HCT116 (cell line): ENCODE measurements around the gene VAV2. TPM values are rescaled to one million over a fixed set of nuclear protein-coding genes. Genes with fewer than 3 reads are reported as not detected.

Experiments
- ATAC-seq: fragments of 200-7000 bp; cut with Tn5 transposase; 2 replicates; pipeline ENCODE4 v1.9.1; 2020; ENCODE audit warnings: mild to moderate bottlenecking, moderate library complexity
- BruUV-seq: library from RNA; stranded (reverse); fragments of 400-500 nt; replicated peaks from 2 replicates; lab custom pipeline; 2021; lab: Mats Ljungman, UMichigan
- CTCF ChIA-PET: fragments of 300-600 bp; sonication (Branson Sonifier 250); formaldehyde crosslinking; loops from one replicate; lab custom pipeline; 2021; ENCODE audit warnings: antibody characterized with exemption; lab: Charles Lee
- POLR2A ChIA-PET: fragments of 300-600, 350-600 bp; sonication (Branson Sonifier 250); formaldehyde crosslinking; loops from one replicate; lab custom pipeline; 2021; ENCODE audit warnings: antibody characterized with exemption; lab: Charles Lee
- RAD21 ChIA-PET, 2 experiments: fragments of 300-600 bp; sonication (Branson Sonifier 250); formaldehyde crosslinking; loops; one replicate each; lab custom pipeline; 2023; ENCODE audit warnings: low total read pairs in 2 of 2; ENCODE audit not compliant: uncharacterized antibody in 2 of 2, unreplicated experiment in 2 of 2, low non-redundant PET in 1 of 2; lab: Charles Lee
- DNase-seq: peaks from one replicate; pipeline ENCODE4 v3.0.0-alpha.2; 2010; ENCODE audit warnings: low read depth, low spot score
- H2AFZ ChIP-seq: fragments of 200-600 bp; shearing (Covaris generic), sonication (generic); 2 replicates; pipeline ENCODE4 v1.6.1; 2017; ENCODE audit warnings: low read depth, mixed run types, mixed read lengths, antibody characterized with exemption, low read length; ENCODE audit not compliant: poor library complexity, severe bottlenecking
- H3K27ac ChIP-seq: 2 replicates; pipeline ENCODE4 v1.5.1; 2012; ENCODE audit warnings: low read depth, low read length
- H3K27me3 ChIP-seq: fragments of 200-600 bp; sonication (generic); 2 replicates; pipeline ENCODE4 v1.6.1; 2016; ENCODE audit warnings: mixed run types, low read length, mixed read lengths; ENCODE audit not compliant: insufficient read depth
- H3K36me3 ChIP-seq, 2 experiments: fragments of 200-500 bp in 1 of 2; fragments of 200-600 bp in 1 of 2; sonication (Bioruptor generic) in 1 of 2; sonication (generic) in 1 of 2; 2 replicates each; pipeline versions ENCODE4 v1.5.1 to v1.6.1; 2014 to 2016; ENCODE audit warnings: low read length in 2 of 2, inconsistent platforms in 1 of 2, mixed read lengths in 1 of 2, mixed run types in 1 of 2; ENCODE audit not compliant: insufficient read depth in 2 of 2, control insufficient read depth in 1 of 2
- H3K4me1 ChIP-seq, 2 experiments: fragments of 200-600 bp in 1 of 2; sonication (generic) in 1 of 2; 2 replicates each; pipeline versions ENCODE4 v1.5.1 to v1.6.1; 2012 to 2017; ENCODE audit warnings: low read length in 2 of 2, inconsistent platforms in 1 of 2, mild to moderate bottlenecking in 1 of 2, mixed read lengths in 1 of 2, mixed run types in 1 of 2, moderate library complexity in 1 of 2; ENCODE audit not compliant: insufficient read depth in 2 of 2, control insufficient read depth in 1 of 2
- H3K4me2 ChIP-seq: fragments of 200-600 bp; sonication (generic); 2 replicates; pipeline ENCODE4 v1.6.1; 2017; ENCODE audit warnings: mixed run types, low read length, mixed read lengths
- H3K4me3 ChIP-seq, 2 experiments: fragments of 200-600 bp in 1 of 2; sonication (generic) in 1 of 2; replicated peaks in 1 of 2; 2 replicates each; pipeline ENCODE4 v1.5.1; 2011 to 2016; ENCODE audit warnings: low read length in 2 of 2, control low read depth in 1 of 2, low read depth in 1 of 2, mild to moderate bottlenecking in 1 of 2, mixed read lengths in 1 of 2, mixed run types in 1 of 2
- H3K79me2 ChIP-seq: fragments of 200-600 bp; sonication (generic); 2 replicates; pipeline ENCODE4 v1.6.1; 2017; ENCODE audit warnings: mild to moderate bottlenecking, mixed run types, low read length, moderate library complexity, mixed read lengths; ENCODE audit not compliant: insufficient read depth
- H3K9ac ChIP-seq: fragments of 200-600 bp; sonication (generic); 2 replicates; pipeline ENCODE4 v1.6.1; 2016; ENCODE audit warnings: low read length, mixed read lengths
- H3K9me2 ChIP-seq: fragments of 200-600 bp; sonication (generic), shearing (Covaris generic); 2 replicates; pipeline ENCODE4 v1.6.1; 2017; ENCODE audit warnings: mixed run types, mild to moderate bottlenecking, moderate library complexity; ENCODE audit not compliant: insufficient read depth
- H3K9me3 ChIP-seq, 2 experiments: fragments of 200-500 bp in 1 of 2; fragments of 200-600 bp in 1 of 2; sonication (Bioruptor generic) in 1 of 2; sonication (generic) in 1 of 2; 2 replicates each; pipeline ENCODE4 v1.6.1; 2014 to 2017; ENCODE audit warnings: low read length in 2 of 2, mixed read lengths in 2 of 2, inconsistent platforms in 1 of 2, low read depth in 1 of 2, mild to moderate bottlenecking in 1 of 2, mixed run types in 1 of 2, moderate library complexity in 1 of 2; ENCODE audit not compliant: control insufficient read depth in 1 of 2, insufficient read depth in 1 of 2
- H4K20me1 ChIP-seq: fragments of 200-600 bp; sonication (generic), shearing (Covaris generic); 2 replicates; pipeline ENCODE4 v1.6.1; 2017; ENCODE audit warnings: mixed run types, mild to moderate bottlenecking, moderate library complexity; ENCODE audit not compliant: insufficient read depth
- CEBPB ChIP-seq: IDR thresholded peaks from 2 replicates; pipeline ENCODE4 v1.6.1; 2012; ENCODE audit warnings: low read depth
- EGR1 ChIP-seq: IDR thresholded peaks from 2 replicates; pipeline ENCODE4 v1.6.1; 2012; ENCODE audit warnings: low read depth
- ELF1 ChIP-seq: IDR thresholded peaks from 2 replicates; pipeline ENCODE4 v1.6.1; 2012; ENCODE audit warnings: low read depth, borderline replicate concordance
- EZH2 ChIP-seq: fragments of 200-600 bp; sonication (generic); IDR thresholded peaks from 2 replicates; pipeline ENCODE4 v1.6.1; 2017; ENCODE audit warnings: antibody characterized with exemption, mixed run types
- JUND ChIP-seq: IDR thresholded peaks from 2 replicates; pipeline ENCODE4 v1.6.1; 2012
- POLR2A ChIP-seq: IDR thresholded peaks from 2 replicates; pipeline ENCODE4 v1.7.0; 2011; ENCODE audit warnings: borderline replicate concordance; ENCODE audit not compliant: insufficient read depth, insufficient read length; ENCODE audit errors: extremely low read depth
- POLR2AphosphoS5 ChIP-seq: IDR thresholded peaks from 2 replicates; pipeline ENCODE4 v1.6.1; 2011; ENCODE audit warnings: mild to moderate bottlenecking, low read depth, low read length, moderate library complexity
- RAD21 ChIP-seq: IDR thresholded peaks from 2 replicates; pipeline ENCODE4 v1.6.1; 2012; ENCODE audit warnings: low read depth, mild to moderate bottlenecking
- SIN3A ChIP-seq: IDR thresholded peaks from 2 replicates; pipeline ENCODE4 v1.6.1; 2012; ENCODE audit warnings: low read depth
- SP1 ChIP-seq: IDR thresholded peaks from 2 replicates; pipeline ENCODE4 v1.6.1; 2012; ENCODE audit warnings: low read depth
- SRF ChIP-seq: IDR thresholded peaks from 2 replicates; pipeline ENCODE4 v1.6.1; 2012; ENCODE audit warnings: low read depth
- TCF7L2 ChIP-seq: IDR thresholded peaks from 2 replicates; pipeline ENCODE4 v1.7.0; 2011; ENCODE audit warnings: borderline replicate concordance, inconsistent platforms; ENCODE audit not compliant: insufficient read depth, insufficient read length; ENCODE audit errors: extremely low read depth
- YY1 ChIP-seq: IDR thresholded peaks from 2 replicates; pipeline ENCODE4 v1.6.1; 2011; ENCODE audit warnings: low read length, low read depth, moderate library complexity, mild to moderate bottlenecking; ENCODE audit not compliant: insufficient replicate concordance; ENCODE audit errors: extremely low read depth
- ZFX ChIP-seq: fragments of 450-650 bp; IDR thresholded peaks from 2 replicates; pipeline ENCODE4 v1.6.1; 2017
- ZNF274 ChIP-seq: fragments of 200-500 bp; sonication (Bioruptor generic); IDR thresholded peaks from 2 replicates; pipeline ENCODE4 v1.6.1; 2014; ENCODE audit warnings: mild to moderate bottlenecking, low read depth, low read length, inconsistent platforms
- intact Hi-C: fragments of 100-400 bp; cut with micrococcal nuclease; formaldehyde crosslinking; loops from 2 replicates; pipeline ENCODE4 v1.10.0; 2022
- total RNA-seq: library from RNA; stranded (reverse); gene quantifications from one replicate; pipeline ENCODE4 v1.2.1, GENCODE V29; 2021; ENCODE audit not compliant: unreplicated experiment
- TF ChIP-seq, protein P1 (sequence below): IDR thresholded peaks from 2 replicates; pipeline ENCODE4 v1.6.1; 2011; ENCODE audit warnings: mild to moderate bottlenecking, low read length, moderate library complexity; ENCODE audit not compliant: insufficient replicate concordance; ENCODE audit errors: extremely low read depth
- TF ChIP-seq, protein P2 (sequence below), 3 experiments: fragments of 200-600 bp in 1 of 3; sonication (generic) in 1 of 3; IDR thresholded peaks in 2 of 3; conservative IDR thresholded peaks in 1 of 3; 2 replicates each; pipeline ENCODE4 v1.5.1; 2012 to 2017; ENCODE audit warnings: low read depth in 2 of 3, low read length in 2 of 3, antibody characterized with exemption in 1 of 3, borderline replicate concordance in 1 of 3, control low read depth in 1 of 3, mild to moderate bottlenecking in 1 of 3, mixed read lengths in 1 of 3, mixed run types in 1 of 3, moderate library complexity in 1 of 3; ENCODE audit not compliant: insufficient read depth in 1 of 3
- TF ChIP-seq, protein P3 (sequence below): IDR thresholded peaks from 2 replicates; pipeline ENCODE4 v1.6.1; 2012; ENCODE audit warnings: low read depth
- TF ChIP-seq, protein P4 (sequence below): IDR thresholded peaks from 2 replicates; pipeline ENCODE4 v1.6.1; 2012

VAV2 gene
- total RNA-seq, 1 experiment from 2014 or later = 33.2 TPM

DNA sequence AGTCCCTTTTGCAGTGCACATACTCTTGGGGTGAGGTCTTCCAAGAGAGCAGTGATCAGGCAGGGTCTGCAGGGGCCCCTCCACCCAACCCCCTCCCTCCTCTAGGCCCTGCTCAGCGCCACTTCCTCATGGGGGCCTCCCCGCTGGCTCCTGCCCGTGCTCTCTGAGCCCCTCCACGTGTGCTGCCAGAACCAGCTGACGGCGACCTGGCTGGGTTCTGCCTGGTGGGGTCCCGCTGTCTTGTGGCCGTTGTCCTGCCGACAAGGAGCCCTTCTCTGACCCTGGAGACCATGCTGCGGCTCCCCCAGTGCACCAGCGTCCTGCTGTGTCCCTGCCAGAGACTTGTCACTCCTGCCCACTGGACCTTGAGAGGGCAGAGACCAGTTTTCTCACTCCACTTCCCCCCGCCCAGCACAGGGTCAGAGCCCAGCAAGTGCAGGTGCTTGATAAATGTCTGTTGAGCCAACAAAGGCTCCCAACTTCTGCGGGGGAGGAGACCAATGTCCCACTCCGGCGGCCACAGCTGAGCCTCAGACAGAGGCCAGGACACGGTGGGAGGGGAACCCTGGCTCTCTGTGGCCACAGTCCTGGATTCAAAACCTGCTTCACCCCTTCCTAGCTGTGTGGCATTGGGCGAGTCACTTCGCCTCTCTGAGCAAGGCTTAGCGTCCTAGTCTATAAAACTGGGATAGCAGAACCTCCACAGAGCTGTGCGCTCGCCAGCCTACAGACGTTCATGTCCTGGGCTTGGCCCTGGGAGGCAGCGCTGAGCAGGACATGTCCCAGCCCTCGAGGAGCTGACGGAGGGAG lies 278.8 kb downstream of the VAV2 start:
- CTCF ChIA-PET = no interaction called here
- Histone ChIP-seq H3K9me3 (no peaks in the 10 kb centered on the region), H2AFZ (no peak overlapping the region), H3K4me1 (no peaks in the 10 kb centered on the region), H3K9me2 (no peaks in the 10 kb centered on the region), H4K20me1 (no peaks in the 10 kb centered on the region), H3K36me3 (no peaks in the 10 kb centered on the region), H3K27me3 (no peaks in the 10 kb centered on the region), H3K4me3 (no peak overlapping the region), H3K79me2 (no peaks in the 10 kb centered on the region), H3K9ac (no peak overlapping the region), H3K27ac (no peak overlapping the region), H3K4me2 (no peak overlapping the region)
- BruUV-seq = no TSS peak
- TF ChIP-seq ZNF274 (no peak), EZH2 (no peak), EGR1 (no peak), POLR2A (no peak), SP1 (no peak), SIN3A (no peak), TCF7L2 (no peak), ELF1 (no peak), ZFX (no peak), RAD21 (no peak), JUND (no peak), SRF (no peak), CEBPB (no peak), YY1 (no peak), POLR2AphosphoS5 (no peak)
- TF ChIP-seq, protein P1, sequence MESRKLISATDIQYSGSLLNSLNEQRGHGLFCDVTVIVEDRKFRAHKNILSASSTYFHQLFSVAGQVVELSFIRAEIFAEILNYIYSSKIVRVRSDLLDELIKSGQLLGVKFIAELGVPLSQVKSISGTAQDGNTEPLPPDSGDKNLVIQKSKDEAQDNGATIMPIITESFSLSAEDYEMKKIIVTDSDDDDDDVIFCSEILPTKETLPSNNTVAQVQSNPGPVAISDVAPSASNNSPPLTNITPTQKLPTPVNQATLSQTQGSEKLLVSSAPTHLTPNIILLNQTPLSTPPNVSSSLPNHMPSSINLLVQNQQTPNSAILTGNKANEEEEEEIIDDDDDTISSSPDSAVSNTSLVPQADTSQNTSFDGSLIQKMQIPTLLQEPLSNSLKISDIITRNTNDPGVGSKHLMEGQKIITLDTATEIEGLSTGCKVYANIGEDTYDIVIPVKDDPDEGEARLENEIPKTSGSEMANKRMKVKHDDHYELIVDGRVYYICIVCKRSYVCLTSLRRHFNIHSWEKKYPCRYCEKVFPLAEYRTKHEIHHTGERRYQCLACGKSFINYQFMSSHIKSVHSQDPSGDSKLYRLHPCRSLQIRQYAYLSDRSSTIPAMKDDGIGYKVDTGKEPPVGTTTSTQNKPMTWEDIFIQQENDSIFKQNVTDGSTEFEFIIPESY = no peak
- TF ChIP-seq, protein P2, sequence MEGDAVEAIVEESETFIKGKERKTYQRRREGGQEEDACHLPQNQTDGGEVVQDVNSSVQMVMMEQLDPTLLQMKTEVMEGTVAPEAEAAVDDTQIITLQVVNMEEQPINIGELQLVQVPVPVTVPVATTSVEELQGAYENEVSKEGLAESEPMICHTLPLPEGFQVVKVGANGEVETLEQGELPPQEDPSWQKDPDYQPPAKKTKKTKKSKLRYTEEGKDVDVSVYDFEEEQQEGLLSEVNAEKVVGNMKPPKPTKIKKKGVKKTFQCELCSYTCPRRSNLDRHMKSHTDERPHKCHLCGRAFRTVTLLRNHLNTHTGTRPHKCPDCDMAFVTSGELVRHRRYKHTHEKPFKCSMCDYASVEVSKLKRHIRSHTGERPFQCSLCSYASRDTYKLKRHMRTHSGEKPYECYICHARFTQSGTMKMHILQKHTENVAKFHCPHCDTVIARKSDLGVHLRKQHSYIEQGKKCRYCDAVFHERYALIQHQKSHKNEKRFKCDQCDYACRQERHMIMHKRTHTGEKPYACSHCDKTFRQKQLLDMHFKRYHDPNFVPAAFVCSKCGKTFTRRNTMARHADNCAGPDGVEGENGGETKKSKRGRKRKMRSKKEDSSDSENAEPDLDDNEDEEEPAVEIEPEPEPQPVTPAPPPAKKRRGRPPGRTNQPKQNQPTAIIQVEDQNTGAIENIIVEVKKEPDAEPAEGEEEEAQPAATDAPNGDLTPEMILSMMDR (IDR thresholded peaks at IDR 0.05 in 2 of 3, conservative IDR thresholded peaks at IDR 0.05 in 1 of 3; ENCODE audit: borderline replicate concordance in 1 of 3, insufficient read depth in 1 of 3, low read depth in 2 of 3, low read length in 2 of 3) = no peak
- TF ChIP-seq, protein P3, sequence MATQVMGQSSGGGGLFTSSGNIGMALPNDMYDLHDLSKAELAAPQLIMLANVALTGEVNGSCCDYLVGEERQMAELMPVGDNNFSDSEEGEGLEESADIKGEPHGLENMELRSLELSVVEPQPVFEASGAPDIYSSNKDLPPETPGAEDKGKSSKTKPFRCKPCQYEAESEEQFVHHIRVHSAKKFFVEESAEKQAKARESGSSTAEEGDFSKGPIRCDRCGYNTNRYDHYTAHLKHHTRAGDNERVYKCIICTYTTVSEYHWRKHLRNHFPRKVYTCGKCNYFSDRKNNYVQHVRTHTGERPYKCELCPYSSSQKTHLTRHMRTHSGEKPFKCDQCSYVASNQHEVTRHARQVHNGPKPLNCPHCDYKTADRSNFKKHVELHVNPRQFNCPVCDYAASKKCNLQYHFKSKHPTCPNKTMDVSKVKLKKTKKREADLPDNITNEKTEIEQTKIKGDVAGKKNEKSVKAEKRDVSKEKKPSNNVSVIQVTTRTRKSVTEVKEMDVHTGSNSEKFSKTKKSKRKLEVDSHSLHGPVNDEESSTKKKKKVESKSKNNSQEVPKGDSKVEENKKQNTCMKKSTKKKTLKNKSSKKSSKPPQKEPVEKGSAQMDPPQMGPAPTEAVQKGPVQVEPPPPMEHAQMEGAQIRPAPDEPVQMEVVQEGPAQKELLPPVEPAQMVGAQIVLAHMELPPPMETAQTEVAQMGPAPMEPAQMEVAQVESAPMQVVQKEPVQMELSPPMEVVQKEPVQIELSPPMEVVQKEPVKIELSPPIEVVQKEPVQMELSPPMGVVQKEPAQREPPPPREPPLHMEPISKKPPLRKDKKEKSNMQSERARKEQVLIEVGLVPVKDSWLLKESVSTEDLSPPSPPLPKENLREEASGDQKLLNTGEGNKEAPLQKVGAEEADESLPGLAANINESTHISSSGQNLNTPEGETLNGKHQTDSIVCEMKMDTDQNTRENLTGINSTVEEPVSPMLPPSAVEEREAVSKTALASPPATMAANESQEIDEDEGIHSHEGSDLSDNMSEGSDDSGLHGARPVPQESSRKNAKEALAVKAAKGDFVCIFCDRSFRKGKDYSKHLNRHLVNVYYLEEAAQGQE = no peak
- TF ChIP-seq, protein P4, sequence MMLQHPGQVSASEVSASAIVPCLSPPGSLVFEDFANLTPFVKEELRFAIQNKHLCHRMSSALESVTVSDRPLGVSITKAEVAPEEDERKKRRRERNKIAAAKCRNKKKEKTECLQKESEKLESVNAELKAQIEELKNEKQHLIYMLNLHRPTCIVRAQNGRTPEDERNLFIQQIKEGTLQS = no peak
- POLR2A ChIA-PET = no interaction called here
- no peak for DNase-seq
- intact Hi-C loops = no loop called here
- RAD21 ChIA-PET = no interaction called here
- no peak for ATAC-seq
